Cardiac muscle cell (in vitro differentiated cells and primary cell): Measurements from ENCODE around the gene OR4K17. TPM values are rescaled to one million over a fixed set of nuclear protein-coding genes. Genes with fewer than 3 reads are reported as not detected.
"Not testable (repeated sequence)": the region's sequence is repeated elsewhere in the genome, so short reads cannot be mapped to it uniquely, and the experiment has no call there.

Source experiments
- DNase-seq, 2 donors: peaks; one replicate each; pipeline versions ENCODE4 v3.0.0 to v3.0.0-alpha.2; 2010 to 2017; ENCODE audit warnings: low read depth in 1 of 2, low spot score in 1 of 2
- H3K27ac ChIP-seq: fragments of 200-600 bp; sonication (generic); 2 replicates; pipeline ENCODE4 v1.5.1; 2016
- H3K27me3 ChIP-seq: fragments of 200-600 bp; sonication (generic); 2 replicates; pipeline ENCODE4 v1.6.0; 2016; ENCODE audit warnings: control low read depth
- H3K36me3 ChIP-seq: fragments of 200-600 bp; sonication (generic); 2 replicates; pipeline ENCODE4 v1.5.1; 2016; ENCODE audit warnings: control low read depth
- H3K4me1 ChIP-seq: fragments of 200-600 bp; sonication (generic); 2 replicates; pipeline ENCODE4 v1.8.1; 2017; ENCODE audit warnings: low read depth, mild to moderate bottlenecking, mixed run types
- H3K4me3 ChIP-seq: fragments of 200-600 bp; sonication (generic); 2 replicates; pipeline ENCODE4 v1.5.1; 2016; ENCODE audit warnings: mild to moderate bottlenecking
- H3K9me3 ChIP-seq: fragments of 200-600 bp; sonication (generic); 2 replicates; pipeline ENCODE4 v1.5.1; 2017; ENCODE audit warnings: low read depth, mild to moderate bottlenecking, control low read depth
- polyA plus RNA-seq: library from polyadenylated mRNA; unstranded; fragments of >200 nt; fragmentation: Nextera tagmentation; extraction: Ambion mirVana; gene quantifications from 2 replicates; pipeline ENCODE4 v1.2.1, GENCODE V29; 2016
- total RNA-seq: library from RNA; depleted of rRNA; stranded (reverse); fragments of >200 nt; gene quantifications from 2 replicates; pipeline ENCODE4 v1.2.3, GENCODE V29; 2016
- TF ChIP-seq, protein P1 (sequence below): IDR thresholded peaks from 2 replicates; pipeline ENCODE4 v1.5.1; 2012; ENCODE audit warnings: low read depth, mild to moderate bottlenecking, low read length

Gene OR4K17
- total and polyA plus RNA-seq, 2 experiments from 2014 or later = not detected

DNA sequence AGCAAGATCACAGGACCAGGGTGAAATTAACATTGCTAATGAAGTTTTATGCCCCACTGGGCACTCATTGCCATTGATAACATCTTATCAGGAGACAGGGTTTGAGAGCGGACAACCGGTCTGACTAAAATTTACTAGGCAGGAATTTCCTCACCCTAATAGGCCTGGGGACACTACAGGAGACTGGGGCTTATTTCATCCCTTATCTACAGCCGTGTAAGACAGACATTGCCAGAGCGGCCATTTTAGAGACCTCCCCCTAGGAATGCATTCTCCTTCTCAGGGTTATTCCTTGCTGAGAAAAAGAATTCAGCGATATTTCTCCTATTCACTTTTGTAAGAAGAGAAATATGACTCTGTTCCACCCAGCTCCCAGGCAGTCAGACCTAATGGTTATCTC lies 8.3 kb downstream of the OR4K17 start:
- TF ChIP-seq, protein P1, sequence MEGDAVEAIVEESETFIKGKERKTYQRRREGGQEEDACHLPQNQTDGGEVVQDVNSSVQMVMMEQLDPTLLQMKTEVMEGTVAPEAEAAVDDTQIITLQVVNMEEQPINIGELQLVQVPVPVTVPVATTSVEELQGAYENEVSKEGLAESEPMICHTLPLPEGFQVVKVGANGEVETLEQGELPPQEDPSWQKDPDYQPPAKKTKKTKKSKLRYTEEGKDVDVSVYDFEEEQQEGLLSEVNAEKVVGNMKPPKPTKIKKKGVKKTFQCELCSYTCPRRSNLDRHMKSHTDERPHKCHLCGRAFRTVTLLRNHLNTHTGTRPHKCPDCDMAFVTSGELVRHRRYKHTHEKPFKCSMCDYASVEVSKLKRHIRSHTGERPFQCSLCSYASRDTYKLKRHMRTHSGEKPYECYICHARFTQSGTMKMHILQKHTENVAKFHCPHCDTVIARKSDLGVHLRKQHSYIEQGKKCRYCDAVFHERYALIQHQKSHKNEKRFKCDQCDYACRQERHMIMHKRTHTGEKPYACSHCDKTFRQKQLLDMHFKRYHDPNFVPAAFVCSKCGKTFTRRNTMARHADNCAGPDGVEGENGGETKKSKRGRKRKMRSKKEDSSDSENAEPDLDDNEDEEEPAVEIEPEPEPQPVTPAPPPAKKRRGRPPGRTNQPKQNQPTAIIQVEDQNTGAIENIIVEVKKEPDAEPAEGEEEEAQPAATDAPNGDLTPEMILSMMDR = no peak
- no peaks in the 10 kb centered on the region for H3K36me3 ChIP-seq
- no peaks in the 10 kb centered on the region for H3K27me3 ChIP-seq
- no peak for DNase-seq
- no peak overlapping the region for H3K27ac ChIP-seq
- H3K4me3 ChIP-seq = no peak overlapping the region
- no peaks in the 10 kb centered on the region for H3K4me1 ChIP-seq
- H3K9me3 ChIP-seq = no peaks in the 10 kb centered on the region

- no peaks in the 10 kb centered on the region for H3K36me3 ChIP-seq
- H3K9me3 ChIP-seq = peaks cover 2% of the 10 kb centered on the region
- no peaks in the 10 kb centered on the region for H3K27me3 ChIP-seq
- TF ChIP-seq, protein P1 = no peak
- H3K4me1 ChIP-seq = no peaks in the 10 kb centered on the region
- H3K27ac ChIP-seq = no peak within 1 kb of the TSS
- no peak within 1 kb of the TSS for H3K4me3 ChIP-seq
- no peak for DNase-seq
These were observed 28.0 kb downstream of the OR4K17 start, which contains the start of gene OR4N5 for GRCh38 chr14:20138520-20138919. OR4N5 (plus strand) TSS chr14:20138820; CDS start chr14:20143736, 4,916 bp downstream.

- no peaks in the 10 kb centered on the region for H3K4me1 ChIP-seq
- H3K36me3 ChIP-seq = no peaks in the 10 kb centered on the region
- H3K27ac ChIP-seq = no peak overlapping the region
- TF ChIP-seq, protein P1 = no peak
- H3K4me3 ChIP-seq = no peak overlapping the region
- H3K27me3 ChIP-seq = no peaks in the 10 kb centered on the region
- no peak for DNase-seq
- H3K9me3 ChIP-seq = peaks cover 2% of the 10 kb centered on the region
These were observed 33.4 kb downstream of the OR4K17 start for GRCh38 chr14:20143911-20144310.

GRCh38 chr14:20144820-20145219 lies 34.3 kb downstream of the OR4K17 start:
- H3K4me1 ChIP-seq = no peaks in the 10 kb centered on the region
- TF ChIP-seq, protein P1 = no peak
- DNase-seq = no peak
- no peaks in the 10 kb centered on the region for H3K36me3 ChIP-seq
- peaks cover 2% of the 10 kb centered on the region for H3K9me3 ChIP-seq
- H3K4me3 ChIP-seq = no peak overlapping the region
- no peaks in the 10 kb centered on the region for H3K27me3 ChIP-seq
- H3K27ac ChIP-seq = no peak overlapping the region

DNA sequence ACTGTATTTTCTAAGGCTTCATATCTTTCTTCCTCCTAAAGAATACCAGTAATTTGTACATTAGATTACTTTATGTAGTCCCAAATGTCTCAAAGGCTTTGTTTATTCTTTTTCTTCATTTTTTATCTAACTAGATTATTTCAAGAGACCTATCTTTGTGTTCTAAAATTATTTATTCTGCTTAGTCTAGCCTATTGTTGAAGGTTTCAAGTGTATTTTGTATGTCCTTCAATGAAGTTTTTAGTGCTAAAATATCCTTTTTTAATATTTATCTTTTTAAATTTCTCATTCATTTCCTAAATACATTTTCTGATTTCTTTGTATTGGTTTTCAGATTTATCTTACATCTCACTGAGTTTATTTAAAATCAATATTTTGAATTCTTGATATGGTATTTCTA lies 53.9 kb downstream of the OR4K17 start:
- Histone ChIP-seq H3K4me1 (no peaks in the 10 kb centered on the region), H3K9me3 (no peaks in the 10 kb centered on the region), H3K4me3 (no peak overlapping the region), H3K27me3 (no peaks in the 10 kb centered on the region), H3K27ac (no peak overlapping the region), H3K36me3 (no peaks in the 10 kb centered on the region)
- TF ChIP-seq, protein P1 = no peak
- no peak for DNase-seq

DNA sequence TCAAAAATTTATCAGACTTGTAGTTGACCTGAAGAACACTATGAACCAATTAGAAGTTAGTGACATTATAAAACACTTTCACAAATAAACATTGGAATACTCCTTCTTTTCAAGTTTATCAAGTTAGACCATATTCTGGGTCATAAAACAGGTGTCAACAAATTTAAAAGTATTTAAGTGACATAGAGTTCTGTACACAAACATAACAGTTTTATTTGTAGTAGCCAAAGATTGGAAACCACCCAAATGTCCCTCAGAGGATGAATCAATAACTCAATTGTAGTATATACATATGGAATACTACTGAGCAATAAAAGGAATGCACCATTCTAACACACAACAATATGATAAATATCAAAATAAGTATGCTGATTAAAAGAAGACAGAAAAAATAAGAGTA lies 56.6 kb downstream of the OR4K17 start:
- DNase-seq = no peak
- H3K9me3 ChIP-seq = no peaks in the 10 kb centered on the region
- no peaks in the 10 kb centered on the region for H3K36me3 ChIP-seq
- H3K4me1 ChIP-seq = no peaks in the 10 kb centered on the region
- H3K27me3 ChIP-seq = no peaks in the 10 kb centered on the region
- no peak overlapping the region for H3K27ac ChIP-seq
- TF ChIP-seq, protein P1 = no peak
- no peak overlapping the region for H3K4me3 ChIP-seq

DNA sequence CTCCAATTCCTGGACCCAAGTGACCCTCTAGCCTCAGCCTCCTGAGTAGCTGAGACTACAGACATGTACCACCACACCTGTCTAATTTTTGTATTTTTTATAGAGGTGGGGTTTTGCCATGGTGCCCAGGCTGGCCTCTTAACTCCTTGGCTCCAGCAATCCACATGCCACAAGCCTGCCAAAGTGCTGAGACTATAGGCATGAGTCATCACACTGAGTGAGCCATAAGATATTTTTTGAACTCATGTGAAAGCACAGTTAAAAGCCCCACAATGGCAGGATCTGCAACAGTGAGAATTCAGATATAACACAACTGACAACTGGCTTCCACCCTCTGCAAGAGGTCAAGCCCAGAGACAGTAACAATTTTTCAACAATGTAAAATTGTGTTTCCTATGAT lies 59.3 kb downstream of the OR4K17 start:
- H3K4me3 ChIP-seq, H3K9me3 ChIP-seq, H3K4me1 ChIP-seq, H3K36me3 ChIP-seq, H3K27me3 ChIP-seq, DNase-seq, H3K27ac ChIP-seq: not testable (repeated sequence)
